Measurements from ENCODE around the gene RELT. TPM values are rescaled to one million over a fixed set of nuclear protein-coding genes. Genes with fewer than 3 reads are reported as not detected.

The RELT gene
- total RNA-seq, 2 donors from 2014 or later: 31.2 to 39.9 TPM

GRCh38 chr11:73342633-73343032 is 33.6 kb upstream of the RELT start:
- H3K36me3 Mint-ChIP-seq (ENCODE audit: low read depth): no peaks in the 10 kb centered on the region
- peaks cover 5% of the 10 kb centered on the region for H3K27me3 Mint-ChIP-seq
- H3K4me3 Mint-ChIP-seq: no peak overlapping the region
- no peaks in the 10 kb centered on the region for H3K4me1 Mint-ChIP-seq
- H3K27ac Mint-ChIP-seq: no peak overlapping the region
- no peak for ATAC-seq (replicated peaks)
- H3K9me3 Mint-ChIP-seq: no peaks in the 10 kb centered on the region

- Mint-ChIP-seq H3K4me1 (no peaks in the 10 kb centered on the region), H3K27ac (no peak overlapping the region)
Observed at GRCh38 chr11:73343076-73343873, 32.9 kb upstream of the RELT start.

GRCh38 chr11:73344191-73344607 is 32.0 kb upstream of the RELT start:
- Mint-ChIP-seq H3K9me3 (no peaks in the 10 kb centered on the region), H3K27ac (no peak overlapping the region), H3K36me3 (ENCODE audit: low read depth) (no peaks in the 10 kb centered on the region), H3K4me3 (no peak overlapping the region), H3K4me1 (no peaks in the 10 kb centered on the region), H3K27me3 (peaks cover 5% of the 10 kb centered on the region)
- ATAC-seq (replicated peaks): no peak

More at GRCh38 chr11:73343076-73343873, 32.9 kb upstream of the RELT start:
- Mint-ChIP-seq H3K27me3 (peaks cover 5% of the 10 kb centered on the region), H3K36me3 (ENCODE audit: low read depth) (no peaks in the 10 kb centered on the region), H3K4me3 (no peak overlapping the region), H3K9me3 (no peaks in the 10 kb centered on the region)
- ATAC-seq (replicated peaks): no peak

DNA sequence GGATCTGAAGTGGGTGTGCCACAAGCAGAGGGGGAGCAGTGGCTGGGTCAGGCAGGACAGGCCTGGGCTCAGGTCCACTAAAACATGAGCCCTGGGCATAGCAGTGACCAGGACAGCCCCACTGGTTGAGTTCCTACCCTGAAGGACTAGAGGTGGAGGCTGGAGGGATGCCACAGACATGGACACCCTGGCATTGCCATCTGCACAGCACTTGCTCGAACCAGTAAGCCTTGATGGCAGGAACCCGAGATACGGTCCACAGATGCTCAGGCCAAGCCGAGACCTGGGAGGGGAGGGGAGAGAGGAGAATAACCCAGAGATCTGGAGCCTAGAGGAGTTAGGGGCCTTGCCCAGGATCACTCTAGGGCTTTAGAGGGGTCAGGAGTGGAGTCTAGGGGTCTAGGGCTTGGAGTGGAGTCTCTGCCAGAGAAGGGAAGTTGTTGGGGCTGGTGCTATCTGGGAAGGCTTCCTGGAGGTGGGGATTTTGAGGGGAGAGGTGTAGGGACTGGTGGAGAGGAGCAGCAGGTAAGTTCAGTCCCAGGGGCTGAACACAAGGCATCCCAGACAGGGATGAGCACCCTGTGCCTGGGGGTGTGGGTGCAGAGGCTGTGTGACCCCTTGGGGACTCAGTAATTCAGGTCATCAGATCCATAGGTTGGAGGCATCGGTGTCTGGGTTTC is 30.6 kb upstream of the RELT start:
- Mint-ChIP-seq H3K9me3 (no peaks in the 10 kb centered on the region), H3K4me3 (no peak overlapping the region), H3K27me3 (peaks cover 5% of the 10 kb centered on the region), H3K4me1 (no peaks in the 10 kb centered on the region), H3K27ac (peak overlapping the region; percentile 15), H3K36me3 (ENCODE audit: low read depth) (no peaks in the 10 kb centered on the region)
- no peak for ATAC-seq (replicated peaks)

GRCh38 chr11:73346186-73346935 is 29.8 kb upstream of the RELT start:
- ATAC-seq (replicated peaks): no peak

DNA sequence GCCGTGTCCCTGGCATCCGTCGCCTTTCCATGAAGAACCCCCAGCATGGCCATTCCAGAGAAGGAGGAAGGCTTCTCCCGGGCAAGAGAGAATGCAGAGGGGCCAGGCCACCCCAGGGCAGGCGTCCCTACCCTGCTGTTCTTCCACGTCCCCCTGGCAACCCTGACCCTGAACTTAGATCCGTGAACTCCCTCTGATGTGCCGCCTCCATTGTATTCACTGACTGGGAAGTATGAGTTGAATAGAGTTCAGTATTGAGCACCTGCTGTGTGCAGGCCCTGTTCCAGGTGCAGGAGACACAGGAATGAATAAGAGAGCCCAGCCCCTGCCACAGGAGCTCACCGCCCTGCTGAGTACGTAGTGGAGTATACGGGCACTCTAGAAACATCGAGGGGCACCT is 29.1 kb upstream of the RELT start:
- no peak overlapping the region for H3K4me3 Mint-ChIP-seq
- H3K36me3 Mint-ChIP-seq (ENCODE audit: low read depth): no peaks in the 10 kb centered on the region
- no peak for ATAC-seq (replicated peaks)
- peaks cover 5% of the 10 kb centered on the region for H3K27me3 Mint-ChIP-seq
- no peaks in the 10 kb centered on the region for H3K4me1 Mint-ChIP-seq
- no peaks in the 10 kb centered on the region for H3K9me3 Mint-ChIP-seq
- no peak overlapping the region for H3K27ac Mint-ChIP-seq

More at GRCh38 chr11:73346186-73346935, 29.8 kb upstream of the RELT start:
- Mint-ChIP-seq H3K27me3 (peaks cover 5% of the 10 kb centered on the region), H3K27ac (peak overlapping the region; percentile 15), H3K4me3 (no peak overlapping the region), H3K4me1 (no peaks in the 10 kb centered on the region), H3K9me3 (no peaks in the 10 kb centered on the region), H3K36me3 (ENCODE audit: low read depth) (no peaks in the 10 kb centered on the region)

- ATAC-seq (replicated peaks): no peak
- H3K4me1 Mint-ChIP-seq: no peaks in the 10 kb centered on the region
- H3K9me3 Mint-ChIP-seq: no peaks in the 10 kb centered on the region
- H3K27me3 Mint-ChIP-seq: peaks cover 5% of the 10 kb centered on the region
- no peak overlapping the region for H3K27ac Mint-ChIP-seq
- no peaks in the 10 kb centered on the region for H3K36me3 Mint-ChIP-seq (ENCODE audit: low read depth)
- no peak overlapping the region for H3K4me3 Mint-ChIP-seq
Observed at GRCh38 chr11:73348838-73349237, 27.4 kb upstream of the RELT start.

DNA sequence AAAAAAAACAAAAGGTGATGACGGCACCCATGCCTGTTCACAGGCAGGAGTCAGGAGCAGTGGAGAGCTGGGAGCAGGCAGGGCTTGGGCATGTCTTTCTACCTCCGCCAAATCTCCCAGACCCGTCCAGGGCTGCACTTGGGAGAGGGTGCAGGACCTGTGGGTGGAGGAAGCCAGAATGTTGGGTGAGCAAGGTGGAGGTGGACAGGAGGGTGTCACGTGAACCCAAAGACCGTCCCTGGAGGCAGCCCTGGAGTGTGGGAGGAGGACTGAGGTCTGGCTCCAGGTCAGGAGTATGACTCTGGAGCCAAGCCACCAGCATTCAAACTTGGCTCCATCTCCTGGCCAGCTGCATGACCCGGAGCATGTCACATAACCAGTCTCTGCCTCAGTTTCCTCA is 26.6 kb upstream of the RELT start:
- Mint-ChIP-seq H3K27ac (no peak overlapping the region), H3K9me3 (no peaks in the 10 kb centered on the region), H3K4me3 (no peak overlapping the region), H3K4me1 (no peaks in the 10 kb centered on the region), H3K36me3 (ENCODE audit: low read depth) (no peaks in the 10 kb centered on the region), H3K27me3 (peaks cover 5% of the 10 kb centered on the region)
- no peak for ATAC-seq (replicated peaks)

DNA sequence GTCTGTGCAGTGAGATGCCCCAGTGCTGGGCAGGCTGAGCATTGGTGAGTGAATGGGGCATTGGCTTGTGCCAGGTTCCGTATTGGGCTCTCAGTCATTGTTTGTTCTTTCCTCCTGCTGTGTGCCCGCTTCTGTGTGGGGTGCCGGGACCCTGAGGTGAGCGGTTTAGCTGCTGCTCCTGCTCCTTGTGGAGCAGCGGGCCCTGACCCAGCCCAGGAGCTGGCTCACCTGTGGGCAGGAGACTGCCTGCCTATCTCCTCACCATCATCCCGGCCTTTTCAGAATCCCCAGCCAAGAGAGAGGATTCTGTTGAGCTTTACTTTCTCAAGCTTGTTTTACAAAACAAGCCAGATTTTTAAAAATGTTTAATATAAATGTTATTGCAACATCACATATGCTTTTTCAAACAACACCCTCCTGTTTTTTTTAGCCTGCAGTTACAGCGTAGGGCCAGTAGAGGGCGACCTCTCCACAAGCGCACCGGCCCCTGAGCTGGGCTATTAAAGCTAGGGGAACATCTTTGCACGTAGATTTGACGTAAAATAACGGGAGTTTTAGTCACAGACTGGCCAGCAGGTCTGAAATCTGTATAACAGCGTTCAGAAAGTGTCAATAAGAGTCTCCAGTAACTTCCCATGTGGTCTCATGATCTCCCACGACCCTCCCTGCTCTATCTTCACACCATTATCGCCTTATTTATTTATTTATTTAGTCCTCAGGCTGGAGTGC is 25.1 kb upstream of the RELT start:
- H3K4me3 Mint-ChIP-seq: no peak overlapping the region
- no peaks in the 10 kb centered on the region for H3K27me3 Mint-ChIP-seq
- no peaks in the 10 kb centered on the region for H3K36me3 Mint-ChIP-seq (ENCODE audit: low read depth)
- peak; percentile 76 for ATAC-seq (replicated peaks)
- no peaks in the 10 kb centered on the region for H3K4me1 Mint-ChIP-seq
- no peaks in the 10 kb centered on the region for H3K9me3 Mint-ChIP-seq
- H3K27ac Mint-ChIP-seq: no peak overlapping the region

GRCh38 chr11:73353422-73353821 is 22.8 kb upstream of the RELT start:
- ATAC-seq (replicated peaks): peak; percentile 37
- Mint-ChIP-seq H3K4me3 (no peak overlapping the region), H3K27ac (peak overlapping the region; percentile 7), H3K4me1 (no peaks in the 10 kb centered on the region), H3K9me3 (no peaks in the 10 kb centered on the region), H3K27me3 (no peaks in the 10 kb centered on the region), H3K36me3 (ENCODE audit: low read depth) (no peaks in the 10 kb centered on the region)

DNA sequence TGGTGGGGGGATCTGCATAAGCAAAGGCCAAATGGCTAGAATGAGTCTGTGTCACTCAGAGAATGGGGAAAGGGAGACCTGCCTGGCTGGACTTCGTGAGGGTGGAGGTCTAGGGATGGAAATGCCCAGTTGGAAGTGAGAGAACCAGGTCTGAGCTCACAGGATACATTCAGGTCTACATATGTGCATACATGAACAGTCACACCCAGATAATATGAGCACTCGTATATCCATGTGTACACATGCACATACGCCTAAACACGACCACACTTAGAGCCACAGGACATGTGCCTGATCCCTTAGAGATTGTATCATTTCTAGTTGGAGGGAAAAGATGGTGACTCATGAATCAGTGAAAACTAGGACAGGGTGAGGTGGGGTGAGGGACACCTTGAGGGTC is 21.1 kb upstream of the RELT start:
- no peaks in the 10 kb centered on the region for H3K4me1 Mint-ChIP-seq
- H3K4me3 Mint-ChIP-seq: no peak overlapping the region
- no peaks in the 10 kb centered on the region for H3K36me3 Mint-ChIP-seq (ENCODE audit: low read depth)
- H3K27ac Mint-ChIP-seq: no peak overlapping the region
- H3K27me3 Mint-ChIP-seq: no peaks in the 10 kb centered on the region
- no peak for ATAC-seq (replicated peaks)
- no peaks in the 10 kb centered on the region for H3K9me3 Mint-ChIP-seq

GRCh38 chr11:73356979-73357860 is 19.0 kb upstream of the RELT start:
- Mint-ChIP-seq H3K4me1 (no peaks in the 10 kb centered on the region), H3K36me3 (ENCODE audit: low read depth) (no peaks in the 10 kb centered on the region), H3K27me3 (no peaks in the 10 kb centered on the region), H3K9me3 (no peaks in the 10 kb centered on the region), H3K4me3 (no peak overlapping the region), H3K27ac (no peak overlapping the region)
- no peak for ATAC-seq (replicated peaks)

GRCh38 chr11:73358071-73358470 is 18.1 kb upstream of the RELT start:
- no peaks in the 10 kb centered on the region for H3K36me3 Mint-ChIP-seq (ENCODE audit: low read depth)
- no peak overlapping the region for H3K4me3 Mint-ChIP-seq
- ATAC-seq (replicated peaks): no peak
- H3K4me1 Mint-ChIP-seq: no peaks in the 10 kb centered on the region
- H3K9me3 Mint-ChIP-seq: no peaks in the 10 kb centered on the region
- H3K27ac Mint-ChIP-seq: no peak overlapping the region
- no peaks in the 10 kb centered on the region for H3K27me3 Mint-ChIP-seq

Data from activated T-helper 17 cell treated with anti-CD3 and anti-CD28 coated beads, Interleukin-2, amount 50 U/mL, for 72 hours (primary cell).